B cell (primary cell): ENCODE results near the gene BDP1. TPM values are rescaled to one million over a fixed set of nuclear protein-coding genes. Genes with fewer than 3 reads are reported as not detected.
"Not testable (repeated sequence)": the region's sequence is repeated elsewhere in the genome, so short reads cannot be mapped to it uniquely, and the experiment has no call there.

Experiments used
- ATAC-seq: fragments of 200-7000 bp; cut with Tn5 transposase; one replicate; pipeline ENCODE4 v1.10.0; 2021; ENCODE audit warnings: low read depth, mild to moderate bottlenecking, moderate number of reproducible peaks, moderate library complexity
- CTCF ChIA-PET: fragments of 350-600 bp; sonication (Branson Sonifier 250); formaldehyde crosslinking; loops from one replicate; lab custom pipeline; 2021; ENCODE audit warnings: antibody characterized with exemption, inconsistent platforms; lab: Charles Lee
- POLR2A ChIA-PET: fragments of 350-600 bp; sonication (Branson Sonifier 250); formaldehyde crosslinking; loops from one replicate; lab custom pipeline; 2021; ENCODE audit warnings: antibody characterized with exemption; lab: Charles Lee
- DNase-seq: peaks from one replicate; pipeline ENCODE4 v3.0.0; 2013
- H2AFZ ChIP-seq: 2 replicates; pipeline ENCODE4 v1.6.1; 2012; ENCODE audit warnings: mild to moderate bottlenecking, low read depth, low read length; ENCODE audit not compliant: insufficient read depth, poor library complexity, severe bottlenecking
- H3K27ac ChIP-seq, 2 donors: 1 replicate in 1 of 2; 2 replicates in 1 of 2; pipeline ENCODE4 v1.5.1; 2012 to 2013; ENCODE audit warnings: low read length in 2 of 2, mild to moderate bottlenecking in 2 of 2, moderate library complexity in 1 of 2
- H3K27me3 ChIP-seq, 4 experiments: fragments of 200-600 bp in 1 of 4; sonication (generic) in 1 of 4; replicated peaks in 1 of 4; 1 replicate in 2 of 4; 2 replicates in 2 of 4; pipeline versions ENCODE4 v1.6.1 to v1.7.0; 2013 to 2016; ENCODE audit warnings: low read length in 3 of 4, mild to moderate bottlenecking in 2 of 4, mixed read lengths in 1 of 4, moderate library complexity in 1 of 4; ENCODE audit not compliant: insufficient read depth in 4 of 4, control insufficient read depth in 3 of 4; ENCODE audit errors: control extremely low read depth in 1 of 4
- H3K36me3 ChIP-seq, 2 experiments: replicated peaks in 1 of 2; 1 replicate in 1 of 2; 2 replicates in 1 of 2; pipeline versions ENCODE4 v1.6.1 to v1.7.1; 2013; ENCODE audit warnings: low read length in 1 of 2; ENCODE audit not compliant: insufficient read depth in 2 of 2, control insufficient read depth in 1 of 2; ENCODE audit errors: control extremely low read depth in 1 of 2, extremely low read depth in 1 of 2
- H3K4me1 ChIP-seq, 2 donors: fragments of 200-600 bp in 1 of 2; sonication (generic) in 1 of 2; 1 replicate in 1 of 2; 2 replicates in 1 of 2; pipeline versions ENCODE4 v1.5.1 to v1.6.1; 2013 to 2017; ENCODE audit warnings: low read length in 2 of 2; ENCODE audit not compliant: control insufficient read depth in 2 of 2, insufficient read depth in 2 of 2
- H3K4me2 ChIP-seq: replicated peaks from 2 replicates; pipeline ENCODE3; 2012; ENCODE audit warnings: mild to moderate bottlenecking, low read depth, low read length; ENCODE audit not compliant: poor library complexity, severe bottlenecking
- H3K4me3 ChIP-seq, 5 experiments: fragments of 200-600 bp in 1 of 5; sonication (generic) in 1 of 5; 1 replicate in 3 of 5; 2 replicates in 2 of 5; pipeline versions ENCODE4 v1.5.1 to v1.7.0; 2011 to 2016; ENCODE audit warnings: low read length in 4 of 5, mild to moderate bottlenecking in 4 of 5, low read depth in 2 of 5, control low read depth in 1 of 5, moderate library complexity in 1 of 5; ENCODE audit not compliant: insufficient read depth in 1 of 5; ENCODE audit errors: control extremely low read depth in 1 of 5, extremely low read depth in 1 of 5
- H3K79me2 ChIP-seq: fragments of 200-600 bp; sonication (generic); one replicate; pipeline ENCODE4 v1.6.0; 2016; ENCODE audit warnings: low read length; ENCODE audit not compliant: control insufficient read depth, insufficient read depth
- H3K9ac ChIP-seq: fragments of 200-600 bp; sonication (generic); 2 replicates; pipeline ENCODE4 v1.6.1; 2017; ENCODE audit warnings: mild to moderate bottlenecking, low read length, moderate library complexity
- H3K9me3 ChIP-seq, 3 donors: one replicate each; pipeline versions ENCODE4 v1.6.1 to v1.7.1; 2013; ENCODE audit warnings: low read length in 2 of 3; ENCODE audit not compliant: control insufficient read depth in 2 of 3, insufficient read depth in 1 of 3; ENCODE audit errors: control extremely low read depth in 1 of 3
- H4K20me1 ChIP-seq: 2 replicates; pipeline ENCODE4 v1.6.0; 2012; ENCODE audit warnings: mild to moderate bottlenecking, low read length; ENCODE audit not compliant: insufficient read depth, control insufficient read depth, poor library complexity, severe bottlenecking
- H3K27ac Mint-ChIP-seq: one replicate; pipeline ENCODE4 v1.8.0; 2021; ENCODE audit warnings: mixed read lengths
- H3K27me3 Mint-ChIP-seq: one replicate; pipeline ENCODE4 v1.8.0; 2021; ENCODE audit warnings: mixed read lengths
- H3K4me1 Mint-ChIP-seq: one replicate; pipeline ENCODE4 v1.8.0; 2021; ENCODE audit warnings: mixed read lengths
- H3K4me3 Mint-ChIP-seq: one replicate; pipeline ENCODE4 v1.8.0; 2021; ENCODE audit warnings: mixed read lengths
- H3K9me3 Mint-ChIP-seq: one replicate; pipeline ENCODE4 v1.8.0; 2022; ENCODE audit warnings: mixed read lengths; ENCODE audit not compliant: insufficient read depth
- CTCF ChIP-seq: fragments of 200-600 bp; IDR thresholded peaks from one replicate; pipeline ENCODE4 v1.8.0; 2022; ENCODE audit warnings: antibody characterized with exemption, mild to moderate bottlenecking
- EZH2 ChIP-seq: IDR thresholded peaks from 2 replicates; pipeline ENCODE4 v1.6.1; 2012; ENCODE audit warnings: borderline replicate concordance, low read depth, mild to moderate bottlenecking, moderate library complexity, low read length; ENCODE audit not compliant: insufficient read depth, poor library complexity, severe bottlenecking
- WGBS: methylation state at CpG from one replicate; pipeline ENCODE4 v1.1.5; 2013; ENCODE audit warnings: missing lambda C conversion rate; ENCODE audit not compliant: insufficient coverage; 5-methylcytosine and 5-hydroxymethylcytosine counted together
- intact Hi-C: fragments of 100-400 bp; cut with micrococcal nuclease; formaldehyde crosslinking; loops from one replicate; pipeline ENCODE4 v1.10.0; 2022
- polyA plus RNA-seq: library from polyadenylated mRNA; depleted of rRNA; stranded (reverse); fragments of >200 nt; gene quantifications from 2 replicates; pipeline ENCODE4 v1.2.3, GENCODE V29; 2012
- total RNA-seq, 2 donors: library from RNA; stranded (reverse); fragments of 120-200 nt in 1 of 2; gene quantifications; 1 replicate in 1 of 2; 2 replicates in 1 of 2; pipeline versions ENCODE4 v1.2.3 to v1.2.4, GENCODE V29; 2013 to 2022

The BDP1 gene
- total and polyA plus RNA-seq, 2 donors (not counting 1 experiment from before 2014, with no cell fraction given): 7.9 to 59.4 TPM

- TF ChIP-seq CTCF: no peak
- no peak for TF ChIP-seq EZH2
- no peaks in the 10 kb centered on the region for H3K9me3 Mint-ChIP-seq
- H3K4me3 ChIP-seq: no peak overlapping the region
- H3K79me2 ChIP-seq: no peaks in the 10 kb centered on the region
- intact Hi-C loops: no loop called here
- no peaks in the 10 kb centered on the region for H3K27me3 Mint-ChIP-seq
- no peak overlapping the region for H2AFZ ChIP-seq
- no peaks in the 10 kb centered on the region for H3K4me1 ChIP-seq
- H3K9ac ChIP-seq: no peak overlapping the region
- no peak for ATAC-seq
- H3K36me3 ChIP-seq: no peaks in the 10 kb centered on the region
- H3K4me1 Mint-ChIP-seq: peaks cover 2% of the 10 kb centered on the region
- POLR2A ChIA-PET: no interaction called here
- CTCF ChIA-PET: no interaction called here
- DNase-seq: no peak
- no peak overlapping the region for H3K27ac ChIP-seq
- no peaks in the 10 kb centered on the region for H3K27me3 ChIP-seq
- no peaks in the 10 kb centered on the region for H4K20me1 ChIP-seq
- H3K4me3 Mint-ChIP-seq: no peak overlapping the region
- no peak overlapping the region for H3K27ac Mint-ChIP-seq
- 96% methylated on average over 7 of the region's 7 CpGs for WGBS
- H3K9me3 ChIP-seq: no peaks in the 10 kb centered on the region
- H3K4me2 ChIP-seq: no peak overlapping the region
Observed at GRCh38 chr5:71573591-71573990, 118.1 kb downstream of the BDP1 start.

- H3K36me3 ChIP-seq, H3K27me3 Mint-ChIP-seq, H3K4me3 Mint-ChIP-seq, DNase-seq, H3K9me3 Mint-ChIP-seq, intact Hi-C loops, H4K20me1 ChIP-seq, H3K4me3 ChIP-seq, H3K4me1 ChIP-seq, H3K9me3 ChIP-seq, H2AFZ ChIP-seq, H3K27ac ChIP-seq, H3K4me1 Mint-ChIP-seq, H3K4me2 ChIP-seq, H3K27me3 ChIP-seq, H3K79me2 ChIP-seq, ATAC-seq, H3K9ac ChIP-seq, POLR2A ChIA-PET, H3K27ac Mint-ChIP-seq: not testable (repeated sequence)
- 100% methylated on average over 1 of the region's 4 CpGs for WGBS
- CTCF ChIA-PET: interaction anchor here (1.4 kb wide), 1 partner anchor 26 kb away, joined by 3 read pairs; no protein-coding TSS in a partner anchor
Observed at GRCh38 chr5:71575588-71575987, 120.1 kb downstream of the BDP1 start.
